Stomach (tissue), 4 donors: ENCODE results near the gene PIEZO1.

Source experiments
- POLR2AphosphoS5 ChIP-seq, 3 donors: sonication (generic); formaldehyde crosslinking; IDR thresholded peaks; one replicate each; pipeline ENCODE4 v1.6.1; 2016; ENCODE audit warnings: antibody characterized with exemption in 3 of 3
- TF ChIP-seq, protein P1 (sequence below), 7 experiments: fragments of 450-650 bp in 4 of 7; fragments of 200-600 bp in 3 of 7; sonication (generic) in 3 of 7; IDR thresholded peaks; one replicate each; pipeline ENCODE4 v1.5.1; 2016 to 2019; ENCODE audit warnings: antibody characterized with exemption in 7 of 7, control low read depth in 2 of 7, mild to moderate bottlenecking in 1 of 7

DNA sequence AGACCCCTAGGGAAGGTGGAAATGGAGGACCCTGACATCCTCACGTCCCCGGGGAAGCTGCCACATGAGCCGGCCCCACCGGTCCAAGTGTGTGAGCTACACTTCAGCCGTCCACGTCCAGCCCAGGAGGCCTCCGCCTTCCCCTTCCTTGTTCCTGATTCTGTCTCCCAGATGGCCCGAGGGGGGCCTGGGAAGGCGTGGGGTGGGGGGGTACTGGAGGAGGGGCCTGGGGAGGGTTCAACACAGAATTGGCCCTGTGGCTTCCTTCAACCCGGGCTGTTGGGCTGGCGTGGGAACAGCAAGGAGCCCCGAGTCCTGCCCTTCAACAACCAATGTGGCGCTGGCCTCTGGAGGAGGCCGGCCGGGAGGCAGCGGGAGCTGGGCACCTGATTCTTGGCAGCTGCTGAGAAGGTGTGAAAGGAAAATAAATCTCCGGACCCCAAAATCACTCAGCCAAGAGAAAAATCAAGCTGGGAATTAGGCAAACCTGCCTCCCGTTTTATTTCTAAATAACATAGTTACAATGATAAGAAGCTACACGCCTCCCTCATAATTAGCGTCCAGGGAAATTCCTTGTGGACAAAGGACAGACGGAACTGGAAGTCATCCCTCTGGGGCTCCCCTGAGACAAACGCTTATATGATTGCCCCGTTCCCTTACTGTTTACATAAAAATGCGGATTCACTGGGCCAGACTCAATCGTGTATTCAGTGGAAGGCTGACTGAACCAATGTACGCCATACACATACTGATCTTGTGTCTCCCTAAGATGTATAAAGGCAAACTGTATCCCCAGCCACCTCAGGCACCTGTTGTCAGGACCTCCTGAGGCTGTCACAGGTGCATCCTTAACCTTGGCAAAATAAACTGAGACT, 28.5 kb upstream of the PIEZO1 start:
- TF ChIP-seq, protein P1, sequence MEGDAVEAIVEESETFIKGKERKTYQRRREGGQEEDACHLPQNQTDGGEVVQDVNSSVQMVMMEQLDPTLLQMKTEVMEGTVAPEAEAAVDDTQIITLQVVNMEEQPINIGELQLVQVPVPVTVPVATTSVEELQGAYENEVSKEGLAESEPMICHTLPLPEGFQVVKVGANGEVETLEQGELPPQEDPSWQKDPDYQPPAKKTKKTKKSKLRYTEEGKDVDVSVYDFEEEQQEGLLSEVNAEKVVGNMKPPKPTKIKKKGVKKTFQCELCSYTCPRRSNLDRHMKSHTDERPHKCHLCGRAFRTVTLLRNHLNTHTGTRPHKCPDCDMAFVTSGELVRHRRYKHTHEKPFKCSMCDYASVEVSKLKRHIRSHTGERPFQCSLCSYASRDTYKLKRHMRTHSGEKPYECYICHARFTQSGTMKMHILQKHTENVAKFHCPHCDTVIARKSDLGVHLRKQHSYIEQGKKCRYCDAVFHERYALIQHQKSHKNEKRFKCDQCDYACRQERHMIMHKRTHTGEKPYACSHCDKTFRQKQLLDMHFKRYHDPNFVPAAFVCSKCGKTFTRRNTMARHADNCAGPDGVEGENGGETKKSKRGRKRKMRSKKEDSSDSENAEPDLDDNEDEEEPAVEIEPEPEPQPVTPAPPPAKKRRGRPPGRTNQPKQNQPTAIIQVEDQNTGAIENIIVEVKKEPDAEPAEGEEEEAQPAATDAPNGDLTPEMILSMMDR (IDR thresholded peaks at IDR 0.05), result no peak
- TF ChIP-seq POLR2AphosphoS5 (IDR thresholded peaks at IDR 0.05), result no peak
